ENCODE data around the gene MKRN1.
"Not testable (repeated sequence)": the region's sequence is repeated elsewhere in the genome, so short reads cannot be mapped to it uniquely, and the experiment has no call there.

The MKRN1 gene

DNA sequence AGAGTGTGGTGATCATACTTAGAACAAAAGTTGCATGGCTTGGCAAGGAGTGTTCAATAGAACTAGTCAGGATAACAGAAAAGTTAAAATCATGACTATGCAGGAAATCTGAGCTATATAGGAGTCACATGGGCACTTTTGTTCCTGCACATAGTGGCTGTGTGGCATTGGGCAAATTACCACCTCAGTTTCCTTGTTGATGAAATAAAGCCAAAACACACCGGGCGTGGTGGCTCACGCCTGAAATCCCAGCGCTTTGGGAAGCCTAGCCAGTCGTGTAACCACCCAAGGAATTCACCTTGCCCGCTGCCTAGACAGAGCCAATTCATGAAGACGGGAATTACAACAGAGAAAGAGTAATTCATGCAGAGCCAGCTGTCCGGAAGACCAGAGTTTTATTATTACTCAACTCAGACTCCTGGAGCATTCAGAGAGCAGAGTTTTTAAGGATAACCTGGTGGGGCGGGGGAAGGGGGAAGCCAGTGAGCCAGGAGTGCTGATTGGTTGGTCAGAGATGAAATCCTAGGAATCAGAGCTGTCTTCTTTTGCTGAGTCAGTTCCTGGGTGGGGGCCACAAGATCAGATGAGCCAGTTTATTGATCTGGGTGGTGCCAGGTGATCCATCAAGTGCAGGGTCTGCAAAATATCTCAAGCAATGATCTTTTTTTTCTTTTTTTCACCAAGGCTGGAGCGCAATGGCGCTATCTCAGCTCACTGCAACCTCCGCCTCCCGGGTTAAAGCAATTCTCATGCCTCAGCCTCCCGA is 6.4 kb upstream of the MKRN1 start:
- no peak overlapping the region for H3K4me3 ChIP-seq (ENCODE audit: low read depth, low read length)

DNA sequence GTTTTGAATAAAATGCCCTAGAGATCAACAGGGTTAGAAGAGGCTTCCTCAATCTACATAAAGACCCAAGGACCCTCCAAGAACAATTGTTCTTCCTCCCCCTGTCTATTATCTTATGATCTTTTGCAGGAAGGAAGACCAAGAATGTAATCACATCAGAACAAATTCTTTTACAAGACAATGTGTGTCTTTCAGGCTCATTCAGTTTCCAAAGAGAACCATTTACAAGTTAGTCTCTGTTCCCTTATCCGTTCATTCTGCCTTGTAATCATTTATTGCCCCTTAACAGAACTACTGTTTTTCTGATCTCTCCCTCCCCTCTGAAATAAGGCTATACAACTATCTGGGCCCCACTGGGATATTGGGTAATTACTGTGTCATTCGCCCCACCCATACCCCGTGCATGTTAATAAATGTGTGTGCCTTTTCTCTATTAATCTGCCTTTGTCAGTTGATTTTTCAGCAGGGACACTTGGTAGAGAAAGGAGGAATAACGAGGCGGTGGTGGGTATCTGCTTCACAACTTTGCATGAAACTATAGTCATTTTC is 5.7 kb upstream of the MKRN1 start:
- H3K4me3 ChIP-seq (ENCODE audit: low read depth, low read length): no peak overlapping the region

DNA sequence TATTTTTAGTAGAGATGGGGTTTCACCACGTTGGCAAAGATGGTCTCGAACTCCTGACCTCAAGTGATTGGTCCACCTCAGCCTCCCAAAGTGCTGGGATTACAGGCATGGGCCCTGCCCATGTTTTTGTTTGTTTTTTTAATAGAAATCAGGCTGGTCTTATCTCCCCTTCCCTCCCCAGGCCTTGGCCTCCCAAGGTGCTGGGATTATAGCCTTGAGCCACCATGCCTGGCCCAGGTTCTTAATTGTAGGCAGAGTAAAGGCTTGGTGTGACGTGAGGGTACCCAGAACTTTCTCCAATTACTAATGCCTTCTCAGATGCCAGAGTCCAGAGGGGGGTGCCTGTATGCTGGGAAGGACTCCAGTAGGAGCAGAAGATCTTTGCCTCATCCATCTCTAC is 5.2 kb upstream of the MKRN1 start:
- H3K4me3 ChIP-seq (ENCODE audit: low read depth, low read length): no peak overlapping the region

DNA sequence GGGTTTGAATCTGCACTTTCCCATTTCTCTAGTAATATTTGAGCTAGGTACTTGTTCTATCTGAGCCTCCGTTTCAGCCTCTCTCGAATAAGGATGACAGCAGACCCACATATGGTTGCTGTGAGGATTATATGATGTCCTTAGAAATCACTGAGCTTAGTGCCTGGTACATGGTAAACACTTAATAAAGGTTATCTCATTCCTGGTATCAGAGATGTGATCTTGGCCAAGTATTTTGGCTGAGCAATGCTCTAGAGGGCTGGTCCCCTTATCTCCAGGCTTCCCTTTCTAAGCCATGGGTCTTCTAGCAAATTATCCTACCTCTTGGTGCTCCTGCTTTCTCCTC is 407 bp upstream of the MKRN1 start:
- peak overlapping the region; percentile 86 for H3K4me3 ChIP-seq (ENCODE audit: low read depth, low read length)

DNA sequence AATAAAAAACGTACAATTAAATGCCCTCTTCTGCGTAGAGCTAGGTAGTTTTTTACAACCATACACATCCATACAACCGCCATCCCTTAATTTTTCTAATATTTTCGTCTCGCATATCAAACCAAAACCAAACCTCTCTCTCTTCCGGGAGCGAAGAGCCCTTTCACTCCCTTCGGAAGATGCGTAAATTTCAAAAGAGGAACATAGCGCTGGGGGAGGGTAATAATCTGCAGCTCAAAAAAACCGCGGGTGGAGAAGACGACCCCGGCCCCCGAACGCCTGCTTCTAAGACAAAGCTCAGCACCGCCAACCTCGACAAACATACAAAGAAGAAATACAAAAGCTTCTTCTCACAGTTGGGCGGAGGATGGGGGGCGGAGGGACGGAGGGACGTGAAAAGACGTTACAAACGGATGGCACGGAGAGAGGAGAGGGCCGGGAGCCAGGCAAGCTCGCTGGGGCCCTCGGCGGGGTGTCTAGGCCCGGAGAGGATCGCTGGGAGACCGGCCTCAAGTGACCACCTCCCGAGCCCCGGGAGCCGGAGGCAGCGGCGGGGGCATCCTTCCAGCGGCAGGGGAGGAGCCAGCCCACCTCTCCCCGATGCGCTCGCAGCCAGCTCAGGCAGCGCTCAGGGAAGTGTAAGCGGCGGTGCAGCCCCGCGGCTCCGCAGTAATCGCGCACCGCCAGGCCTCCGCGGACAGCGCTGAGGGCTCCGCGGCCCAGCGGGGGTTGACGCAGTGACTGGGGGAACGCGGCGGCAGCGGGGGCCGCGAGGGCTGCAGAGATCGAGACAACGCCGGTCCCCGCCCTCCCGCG is 851 bp downstream of the MKRN1 start:
- H3K4me3 ChIP-seq (ENCODE audit: low read depth, low read length): peak overlapping the region; percentile 86

DNA sequence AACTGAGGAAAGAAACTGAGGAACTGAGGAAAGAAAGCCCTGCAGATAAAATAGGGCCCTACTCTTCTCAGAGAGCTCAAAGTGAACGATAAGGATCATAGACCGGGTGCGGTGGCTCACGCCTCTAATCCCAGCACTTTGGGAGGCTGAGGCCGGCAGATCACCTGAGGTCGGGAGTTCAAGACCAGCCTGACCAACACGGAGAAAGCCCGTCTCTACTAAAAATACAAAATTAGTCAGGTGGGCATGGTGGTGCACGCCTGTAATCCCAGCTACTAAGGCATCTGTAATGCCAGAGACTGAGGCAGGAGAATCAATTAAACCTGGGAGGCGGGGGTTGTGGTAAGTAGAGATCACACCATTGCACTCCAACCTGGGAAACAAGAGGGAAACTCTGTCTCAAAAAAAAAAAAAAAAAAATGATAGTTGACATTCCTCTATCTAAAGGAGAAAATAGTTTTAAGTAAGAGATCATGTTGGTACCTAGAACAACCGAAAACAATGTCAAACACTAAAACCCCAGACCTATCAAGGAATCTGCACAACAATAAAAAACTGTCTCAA is 2.5 kb downstream of the MKRN1 start:
- H3K4me3 ChIP-seq (ENCODE audit: low read depth, low read length): no peak overlapping the region

DNA sequence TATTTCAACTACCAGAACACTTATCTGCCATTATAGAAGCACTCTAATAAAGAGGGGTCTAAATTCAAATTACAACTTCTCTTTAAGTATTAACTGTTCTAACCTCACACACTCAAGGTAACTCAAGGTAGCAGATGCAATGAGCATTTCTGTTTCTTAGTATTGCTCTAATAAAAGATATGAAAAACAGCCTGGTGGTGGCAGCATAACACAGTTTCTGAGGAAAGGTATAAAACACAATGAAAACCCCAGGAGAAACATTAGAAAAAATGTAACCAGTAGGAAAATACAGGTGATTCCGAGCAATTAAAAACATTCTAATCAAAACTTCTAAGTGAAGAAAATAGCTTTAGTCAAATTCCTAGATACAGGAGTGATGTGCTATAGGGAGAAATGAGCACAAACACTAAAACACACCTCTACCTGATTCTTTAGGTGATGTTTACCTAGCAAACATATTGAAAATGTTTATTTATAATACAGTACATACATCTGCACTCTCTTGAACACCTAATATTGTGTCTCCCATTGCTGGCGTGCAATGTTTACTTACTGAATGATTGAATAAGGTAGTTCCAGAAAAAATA is 3.5 kb downstream of the MKRN1 start:
- no peak overlapping the region for H3K4me3 ChIP-seq (ENCODE audit: low read depth, low read length)

DNA sequence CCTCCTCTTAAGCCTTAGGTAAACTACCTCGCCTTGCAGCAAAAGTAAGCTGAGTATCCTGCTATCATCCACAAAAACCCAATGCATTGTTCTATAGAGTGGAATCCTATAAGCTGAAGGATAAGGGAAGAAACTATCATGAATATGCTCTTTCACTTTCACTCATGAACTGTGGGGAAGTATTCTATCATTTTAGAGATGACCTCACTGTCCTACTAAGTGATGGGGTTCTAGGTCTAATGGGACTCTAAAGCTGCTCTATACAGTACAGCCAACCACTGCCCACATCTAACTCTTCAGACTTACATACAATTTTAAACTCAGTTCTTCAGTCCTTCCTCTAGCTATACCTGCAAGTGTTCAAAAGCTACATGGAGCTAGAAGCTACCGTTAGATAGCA is 16.2 kb downstream of the MKRN1 start:
- no peak overlapping the region for H3K4me3 ChIP-seq (ENCODE audit: low read depth, low read length)

DNA sequence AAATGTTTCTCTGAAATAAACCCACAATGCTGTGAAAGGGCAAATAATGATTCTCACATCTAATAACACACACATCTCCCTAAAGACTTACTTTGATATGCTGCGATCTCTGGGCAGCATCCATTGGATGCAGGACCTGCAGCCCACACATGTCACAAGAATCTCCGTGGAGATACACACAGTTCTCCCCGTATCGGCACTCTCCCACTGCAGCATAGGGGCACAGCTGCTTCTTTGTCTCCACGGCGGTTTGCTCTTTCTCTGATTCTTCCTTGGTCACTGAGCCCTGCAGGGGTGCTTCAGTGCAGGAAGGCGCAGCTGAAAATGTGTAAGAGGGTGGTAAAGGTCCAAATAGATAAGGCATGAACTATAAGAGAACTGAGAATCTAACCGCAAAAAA is 20.4 kb downstream of the MKRN1 start:
- no peak overlapping the region for H3K4me3 ChIP-seq (ENCODE audit: low read depth, low read length)

DNA sequence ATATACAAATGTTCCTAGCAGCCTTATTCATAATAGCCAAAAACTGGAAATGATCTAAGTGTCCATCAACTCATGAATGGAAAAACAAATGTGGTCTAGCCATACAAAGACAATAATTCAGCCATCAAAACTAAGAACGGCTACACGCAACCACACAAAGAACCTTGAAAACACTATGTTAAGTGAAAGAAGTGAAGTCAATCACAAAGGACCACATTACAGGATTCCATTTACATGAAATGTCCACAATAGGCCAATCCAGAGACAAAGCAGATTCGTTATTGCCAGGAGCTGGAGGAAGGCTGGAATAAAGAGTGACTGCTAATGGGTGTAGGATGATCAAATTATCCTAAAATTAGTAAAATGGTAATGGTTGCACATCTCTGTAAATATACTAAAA is 21.1 kb downstream of the MKRN1 start:
- H3K4me3 ChIP-seq (ENCODE audit: low read depth, low read length): no peak overlapping the region

DNA sequence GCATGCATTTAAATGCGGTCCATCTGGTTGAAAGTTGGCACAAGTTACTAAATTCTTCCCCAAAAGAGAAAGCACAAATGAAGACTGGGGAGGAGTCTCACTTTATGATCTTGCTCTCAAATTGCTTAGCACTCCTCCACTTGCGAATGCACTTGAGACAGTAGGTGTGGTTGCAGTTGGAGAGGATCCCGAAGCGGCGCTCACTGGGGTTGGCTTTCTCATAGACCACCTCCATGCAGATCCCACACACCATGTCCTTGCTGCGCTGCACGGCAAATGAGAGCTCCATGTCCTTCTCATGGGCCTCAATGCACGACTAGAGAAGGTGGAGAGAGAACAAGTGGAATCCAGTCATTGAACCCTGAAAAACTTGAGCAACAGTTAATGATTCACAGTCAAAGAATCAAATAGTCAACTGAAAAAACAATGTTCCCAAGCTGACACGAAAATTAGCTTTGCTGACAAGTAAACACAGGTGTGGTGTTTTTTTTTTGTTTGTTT is 22.7 kb downstream of the MKRN1 start:
- no peak overlapping the region for H3K4me3 ChIP-seq (ENCODE audit: low read depth, low read length)

DNA sequence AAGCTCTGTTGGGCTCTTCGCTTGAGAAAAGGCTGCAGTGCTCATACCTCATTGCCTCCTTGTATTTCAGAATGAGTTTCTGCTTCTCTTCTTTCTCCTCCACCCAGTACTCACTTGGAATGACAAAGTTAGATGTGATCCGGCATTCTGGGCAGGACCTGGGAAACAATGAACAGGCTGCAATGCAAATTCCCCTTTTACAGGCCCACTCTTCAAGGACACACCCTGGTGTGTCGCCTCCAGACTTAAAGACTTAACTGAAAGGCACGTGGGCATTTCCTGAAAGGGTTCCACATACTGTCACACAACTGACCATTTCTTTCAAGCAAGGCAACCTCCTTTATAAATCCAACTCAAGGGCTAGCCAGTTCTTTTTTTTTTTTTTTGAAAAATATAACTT is 23.6 kb downstream of the MKRN1 start:
- H3K4me3 ChIP-seq (ENCODE audit: low read depth, low read length): no peak overlapping the region

DNA sequence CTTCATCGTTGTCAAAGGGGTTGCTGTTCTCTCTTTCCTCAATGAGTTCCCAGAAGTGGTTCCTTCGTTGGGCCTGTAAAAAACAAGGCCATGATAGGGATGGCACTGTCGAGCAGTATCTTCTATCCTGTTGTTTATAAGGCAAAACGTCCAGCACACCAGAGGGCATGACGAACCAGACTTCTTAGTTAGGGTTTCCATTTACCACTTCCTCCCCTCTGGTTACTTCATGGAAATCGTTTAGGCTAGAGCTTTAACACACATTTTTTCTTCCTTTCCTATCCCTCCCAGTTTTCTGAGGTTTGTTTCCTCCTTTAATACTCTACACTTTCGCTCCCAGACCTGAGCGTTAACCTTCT is 24.7 kb downstream of the MKRN1 start:
- no peak overlapping the region for H3K4me3 ChIP-seq (ENCODE audit: low read depth, low read length)

DNA sequence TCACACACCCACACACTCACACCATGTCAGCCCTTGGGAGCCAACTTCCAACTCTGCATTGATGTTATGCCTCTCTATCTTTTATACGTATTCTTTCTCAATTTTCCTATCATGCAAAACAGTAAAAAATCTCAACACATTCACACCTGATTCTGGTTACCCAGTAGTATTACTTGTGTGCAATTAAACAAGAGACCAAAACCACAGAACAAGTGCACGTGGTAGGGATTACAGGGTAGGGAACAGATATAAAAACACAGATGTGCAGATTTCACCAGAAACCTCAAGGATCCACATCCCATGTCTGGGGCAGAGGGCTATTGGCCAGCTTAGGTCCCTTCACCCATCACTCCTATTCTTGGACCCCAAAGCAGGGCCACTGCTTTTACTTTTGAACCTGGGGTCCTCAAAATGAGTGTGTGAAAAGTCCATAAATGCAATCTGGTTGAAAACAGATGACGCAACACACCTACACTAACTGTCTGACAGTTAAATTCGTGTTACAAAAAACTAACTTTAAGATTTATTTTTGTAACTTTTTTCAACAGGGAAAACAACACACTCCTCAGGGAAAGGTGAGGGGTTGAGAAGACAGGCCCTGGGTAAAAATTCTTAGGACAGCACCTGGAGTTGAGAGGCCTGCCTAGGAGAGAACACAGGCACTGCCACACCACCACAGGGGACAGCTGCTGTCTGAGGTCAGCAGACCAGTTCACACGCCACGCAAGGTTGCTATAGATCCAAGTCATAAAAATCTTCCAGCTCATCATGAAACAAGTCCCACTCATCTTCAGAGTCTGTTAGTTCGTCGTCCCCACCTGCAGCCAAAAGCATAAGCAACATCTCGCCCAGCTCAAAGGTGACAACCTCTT is 25.3 kb downstream of the MKRN1 start:
- H3K4me3 ChIP-seq (ENCODE audit: low read depth, low read length): not testable (repeated sequence)

DNA sequence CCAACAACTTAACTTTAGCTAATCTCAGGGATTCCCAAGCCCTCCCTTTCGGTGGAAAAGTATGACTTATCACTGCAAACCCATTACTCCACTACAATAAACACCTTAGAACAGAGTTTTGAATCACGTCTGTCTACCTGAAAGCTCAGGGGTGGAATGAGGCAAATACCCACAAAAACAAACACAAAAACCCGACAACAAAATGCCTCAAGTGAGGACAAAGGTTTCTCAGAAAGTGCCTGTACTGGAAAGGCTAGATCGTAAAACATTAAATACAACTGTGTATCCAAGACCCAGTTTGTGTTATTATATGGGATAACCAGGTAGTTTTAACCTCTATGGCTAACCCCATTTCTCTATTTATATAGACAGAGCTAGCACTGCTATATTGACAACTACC is 26.0 kb downstream of the MKRN1 start:
- H3K4me3 ChIP-seq (ENCODE audit: low read depth, low read length): no peak overlapping the region

DNA sequence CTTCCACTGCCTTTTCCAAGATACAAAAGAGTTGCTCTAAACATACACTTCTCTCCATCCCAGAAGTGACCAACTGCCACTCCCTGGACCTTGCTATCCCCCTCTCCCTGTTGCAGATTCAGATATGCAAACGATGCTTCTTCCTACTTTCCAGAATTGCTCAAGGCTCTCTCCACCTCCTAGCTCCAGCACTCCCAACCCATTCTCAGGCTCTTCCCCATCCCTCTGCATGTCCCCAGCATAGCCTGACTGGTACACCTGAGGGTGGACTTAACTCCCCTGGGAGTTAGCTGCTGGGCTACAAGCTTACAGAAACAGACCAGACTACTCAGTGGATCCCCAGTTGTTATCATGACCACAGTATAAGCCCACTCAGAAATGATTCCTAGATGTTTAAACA is 27.6 kb downstream of the MKRN1 start:
- H3K4me3 ChIP-seq (ENCODE audit: low read depth, low read length): no peak overlapping the region

DNA sequence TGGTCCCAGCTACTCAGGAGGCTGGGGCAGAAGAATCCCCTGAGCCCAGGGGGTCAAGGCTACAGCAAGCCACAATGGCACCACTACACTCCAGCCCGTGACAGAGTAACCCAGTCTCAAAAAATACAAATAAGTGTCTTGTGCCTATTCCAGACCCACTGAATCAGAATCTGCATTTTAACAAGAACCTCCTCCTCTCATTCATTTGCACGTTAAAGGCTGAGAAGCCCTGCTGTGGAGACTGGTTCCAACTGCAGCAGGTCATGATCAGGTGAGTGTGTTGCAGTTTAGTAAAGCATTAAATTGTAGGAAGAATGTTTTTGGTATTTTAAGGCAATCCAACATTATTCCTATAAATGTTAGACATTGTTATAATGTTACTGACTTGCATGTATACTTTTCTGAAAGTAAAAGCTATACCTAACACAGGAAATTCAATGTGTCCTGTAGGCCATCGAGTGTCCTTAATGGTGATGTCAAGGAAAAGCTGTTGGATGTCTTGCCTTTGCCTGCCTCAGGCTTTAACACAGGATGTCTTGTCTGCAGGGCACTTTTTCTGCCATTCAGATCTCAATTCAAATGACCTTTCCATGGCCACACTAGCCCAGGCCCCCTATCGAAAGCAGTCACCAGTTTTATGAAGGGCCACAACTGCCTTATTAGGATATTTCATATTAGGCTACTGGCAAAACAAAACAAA is 30.4 kb downstream of the MKRN1 start:
- H3K4me3 ChIP-seq (ENCODE audit: low read depth, low read length): no peak overlapping the region

DNA sequence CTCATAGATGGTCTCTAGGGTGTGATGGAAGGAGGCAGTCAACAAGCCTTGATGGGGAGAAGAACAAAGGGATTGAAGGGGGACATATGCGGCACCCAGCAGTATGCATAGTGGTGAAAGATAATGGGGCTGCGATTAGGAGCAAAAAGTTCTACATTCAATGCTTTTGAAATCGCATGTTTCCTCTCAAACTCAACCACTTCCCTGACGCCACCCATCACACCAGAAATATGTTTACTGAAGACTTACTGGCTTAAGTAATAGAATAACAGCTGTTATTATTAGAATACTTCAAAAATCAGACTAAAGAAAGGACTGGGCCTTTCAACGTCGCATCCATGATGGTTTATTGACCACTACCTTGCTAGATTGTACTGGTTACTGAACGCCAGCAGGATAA is 31.5 kb downstream of the MKRN1 start:
- H3K4me3 ChIP-seq (ENCODE audit: low read depth, low read length): no peak overlapping the region

DNA sequence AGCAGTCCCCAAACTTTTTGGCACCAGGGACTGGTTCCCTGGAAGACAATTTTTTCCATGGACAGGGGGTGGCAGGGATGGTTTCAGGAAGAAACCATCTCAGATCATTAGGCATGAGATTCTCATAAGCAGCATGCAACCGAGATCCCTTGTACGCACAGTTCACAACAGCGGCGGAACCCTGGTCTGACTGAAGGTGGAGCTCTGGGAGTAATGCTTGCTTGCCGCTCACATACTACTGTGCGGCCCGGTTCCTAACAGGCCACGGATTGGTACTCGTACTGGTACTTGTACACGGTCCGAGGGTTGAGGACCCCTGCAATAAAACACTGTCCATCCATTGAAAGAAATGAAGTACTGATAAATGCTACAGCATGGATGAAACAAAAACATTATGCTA is 32.8 kb downstream of the MKRN1 start:
- H3K4me3 ChIP-seq (ENCODE audit: low read depth, low read length): no peak overlapping the region

DNA sequence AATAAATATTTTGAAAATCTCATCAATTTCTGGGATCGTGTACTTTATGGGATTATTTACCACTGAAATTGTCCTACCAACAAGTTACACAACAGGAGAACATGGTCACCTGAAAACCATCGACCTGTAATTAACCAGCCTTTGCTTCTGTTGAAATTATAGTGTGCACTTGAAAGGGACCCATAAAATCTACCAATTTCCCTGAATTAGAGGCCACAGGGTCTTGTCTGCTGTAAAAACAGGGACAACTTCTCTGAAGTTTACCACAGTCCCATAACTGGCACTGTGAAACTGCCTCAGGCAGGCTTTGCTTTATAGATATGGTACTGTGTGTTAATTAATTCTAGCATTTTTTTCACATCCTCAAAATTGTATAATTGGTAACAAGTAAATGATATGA is 37.8 kb downstream of the MKRN1 start:
- no peak overlapping the region for H3K4me3 ChIP-seq (ENCODE audit: low read depth, low read length)
